ENCODE results near the gene SLC35F2.

DNA sequence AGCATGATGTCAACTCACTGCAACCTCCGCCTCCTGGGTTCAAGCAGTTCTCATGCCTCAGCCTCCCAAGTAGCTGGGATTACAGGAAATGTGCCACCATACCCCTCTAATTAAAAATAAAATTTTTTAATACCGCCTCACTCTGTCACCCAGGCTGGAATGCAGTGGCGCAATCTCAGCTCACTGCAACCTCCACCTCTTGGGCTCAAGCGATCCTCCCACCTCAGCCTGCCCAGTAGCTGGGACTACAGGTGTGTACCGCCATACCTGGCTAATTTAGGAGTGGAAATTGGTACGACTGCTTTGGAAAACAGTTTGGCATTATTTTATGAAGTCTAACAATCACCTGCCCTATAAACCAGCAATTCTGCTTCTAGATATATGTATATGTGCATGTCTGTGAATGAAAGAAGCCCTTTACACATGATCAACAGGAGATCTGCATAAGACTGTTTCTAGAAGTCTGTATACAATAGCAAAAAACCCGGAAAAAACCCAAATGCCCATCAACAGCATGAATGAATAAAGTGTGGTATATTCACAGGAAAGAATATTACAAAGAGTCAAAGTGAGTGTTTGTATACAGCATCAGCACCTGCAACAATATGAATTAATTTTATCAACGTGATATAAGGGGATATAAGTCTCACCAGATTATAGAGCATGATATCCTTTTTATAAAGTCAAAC is 16.0 kb downstream of the SLC35F2 start:
- TF ChIP-seq CTCF (IDR thresholded peaks at IDR 0.05) (no peak), POLR2A (IDR thresholded peaks at IDR 0.05) (no peak)

All from right lobe of liver (tissue), 4 donors.